Activated CD4-positive, alpha-beta T cell treated with anti-CD3 and anti-CD28 coated beads, Interleukin-2, Interleukin-6, amounts not matched to agents 100 ng/mL and 50 ng/mL, durations not matched to agents 16 hours and 8 hours (primary cell): ENCODE results near the gene MRC2.

Experiments used
- DNase-seq: peaks from one replicate; pipeline ENCODE4 v3.0.0-alpha.2; 2020

MRC2 gene

GRCh38 chr17:62637809-62638208 lies 10.3 kb downstream of the MRC2 start:
- no peak for DNase-seq

GRCh38 chr17:62641153-62641552 lies 13.7 kb downstream of the MRC2 start:
- DNase-seq = no peak

- DNase-seq = no peak
Measured at GRCh38 chr17:62641951-62642350, 14.5 kb downstream of the MRC2 start.

GRCh38 chr17:62643496-62643895 lies 16.0 kb downstream of the MRC2 start:
- no peak for DNase-seq

- no peak for DNase-seq
Measured at GRCh38 chr17:62644487-62645173, 17.2 kb downstream of the MRC2 start.

GRCh38 chr17:62648251-62648955 lies 20.9 kb downstream of the MRC2 start:
- no peak for DNase-seq

GRCh38 chr17:62648956-62649294 lies 21.5 kb downstream of the MRC2 start:
- DNase-seq = no peak

- DNase-seq = no peak
Measured at GRCh38 chr17:62649570-62649969, 22.1 kb downstream of the MRC2 start.

- DNase-seq = no peak
Measured at GRCh38 chr17:62650587-62650986, 23.1 kb downstream of the MRC2 start.

- peak; percentile 59 for DNase-seq
Measured at GRCh38 chr17:62652251-62653001, 25.0 kb downstream of the MRC2 start.

GRCh38 chr17:62653002-62653825 lies 25.7 kb downstream of the MRC2 start:
- DNase-seq = peak; percentile 96

GRCh38 chr17:62653826-62654761 lies 26.6 kb downstream of the MRC2 start:
- DNase-seq = peak; percentile 32

GRCh38 chr17:62655656-62656055 lies 28.2 kb downstream of the MRC2 start:
- DNase-seq = no peak

- no peak for DNase-seq
Measured at GRCh38 chr17:62656446-62656845, 29.0 kb downstream of the MRC2 start.

- DNase-seq = no peak
Measured at GRCh38 chr17:62657145-62657665, 29.7 kb downstream of the MRC2 start.

GRCh38 chr17:62657690-62658089 lies 30.2 kb downstream of the MRC2 start:
- no peak for DNase-seq

GRCh38 chr17:62658136-62658920 lies 30.9 kb downstream of the MRC2 start:
- DNase-seq = no peak

GRCh38 chr17:62660629-62661118 lies 33.2 kb downstream of the MRC2 start:
- no peak for DNase-seq

GRCh38 chr17:62661337-62661736 lies 33.9 kb downstream of the MRC2 start:
- no peak for DNase-seq

- no peak for DNase-seq
Measured at GRCh38 chr17:62662855-62663254, 35.4 kb downstream of the MRC2 start.

- DNase-seq = no peak
Measured at GRCh38 chr17:62663304-62663703, 35.8 kb downstream of the MRC2 start.
